Esophagus squamous epithelium (tissue), 4 donors: Measurements from ENCODE around the gene HSD17B2.

Experiments used
- POLR2A ChIP-seq, 4 donors: fragments of 450-650 bp; IDR thresholded peaks; one replicate each; pipeline ENCODE4 v1.6.1; 2017; ENCODE audit warnings: antibody characterized with exemption in 4 of 4, mild to moderate bottlenecking in 4 of 4, moderate library complexity in 3 of 4
- TF ChIP-seq, protein P1 (sequence below), 6 experiments: fragments of 450-650 bp in 4 of 6; fragments of 200-600 bp in 2 of 6; sonication (generic) in 2 of 6; IDR thresholded peaks; one replicate each; pipeline ENCODE4 v1.5.1; 2016 to 2019; ENCODE audit warnings: antibody characterized with exemption in 6 of 6, mild to moderate bottlenecking in 4 of 6, moderate library complexity in 4 of 6

DNA sequence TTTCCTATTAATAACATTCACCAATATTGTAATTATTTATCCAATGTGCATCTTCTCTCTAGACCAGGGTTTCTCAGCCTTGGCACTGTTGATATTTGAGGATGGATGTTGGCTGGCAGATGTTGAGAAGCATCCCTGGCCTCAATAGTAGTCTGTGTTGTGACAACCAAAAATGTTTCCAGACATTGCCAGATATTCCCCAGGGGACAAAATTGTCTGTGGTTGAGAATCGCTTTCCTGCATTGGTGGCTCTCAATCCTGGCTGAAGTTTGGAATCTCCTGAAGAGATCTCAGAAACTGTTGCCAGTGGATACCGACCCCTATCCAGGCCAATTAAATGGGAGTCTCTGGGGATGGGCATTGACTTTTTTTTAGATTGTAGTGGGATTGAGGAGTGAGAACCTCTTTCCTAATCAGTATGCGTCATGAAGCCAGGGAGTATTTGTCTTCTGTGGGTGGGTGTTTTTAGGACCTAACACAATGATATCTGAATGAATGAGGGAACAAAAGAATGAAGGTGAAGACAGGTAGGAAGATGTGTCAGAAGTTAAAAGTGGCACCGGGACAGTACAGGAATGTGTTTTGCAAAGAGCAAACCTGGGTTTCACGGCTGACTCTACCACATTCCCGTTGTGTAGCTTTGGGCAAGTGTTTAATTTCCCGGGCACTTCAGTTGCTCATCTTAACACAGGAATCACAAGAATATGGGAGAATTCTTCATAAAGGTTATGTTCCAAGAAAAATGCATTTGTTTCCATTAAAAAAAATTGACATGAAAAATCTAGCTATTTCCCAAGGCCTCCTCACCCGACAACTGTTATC, 24.3 kb downstream of the HSD17B2 start:
- TF ChIP-seq, protein P1, sequence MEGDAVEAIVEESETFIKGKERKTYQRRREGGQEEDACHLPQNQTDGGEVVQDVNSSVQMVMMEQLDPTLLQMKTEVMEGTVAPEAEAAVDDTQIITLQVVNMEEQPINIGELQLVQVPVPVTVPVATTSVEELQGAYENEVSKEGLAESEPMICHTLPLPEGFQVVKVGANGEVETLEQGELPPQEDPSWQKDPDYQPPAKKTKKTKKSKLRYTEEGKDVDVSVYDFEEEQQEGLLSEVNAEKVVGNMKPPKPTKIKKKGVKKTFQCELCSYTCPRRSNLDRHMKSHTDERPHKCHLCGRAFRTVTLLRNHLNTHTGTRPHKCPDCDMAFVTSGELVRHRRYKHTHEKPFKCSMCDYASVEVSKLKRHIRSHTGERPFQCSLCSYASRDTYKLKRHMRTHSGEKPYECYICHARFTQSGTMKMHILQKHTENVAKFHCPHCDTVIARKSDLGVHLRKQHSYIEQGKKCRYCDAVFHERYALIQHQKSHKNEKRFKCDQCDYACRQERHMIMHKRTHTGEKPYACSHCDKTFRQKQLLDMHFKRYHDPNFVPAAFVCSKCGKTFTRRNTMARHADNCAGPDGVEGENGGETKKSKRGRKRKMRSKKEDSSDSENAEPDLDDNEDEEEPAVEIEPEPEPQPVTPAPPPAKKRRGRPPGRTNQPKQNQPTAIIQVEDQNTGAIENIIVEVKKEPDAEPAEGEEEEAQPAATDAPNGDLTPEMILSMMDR (IDR thresholded peaks at IDR 0.05), result no peak
- no peak for TF ChIP-seq POLR2A (IDR thresholded peaks at IDR 0.05)
